Measurements from ENCODE around the gene SCYGR4.

- TF ChIP-seq CTCF (IDR thresholded peaks at IDR 0.05; ENCODE audit: poor library complexity, severe bottlenecking) (no peak), REST (IDR thresholded peaks at IDR 0.05; ENCODE audit: borderline replicate concordance) (no peak), EP300 (conservative IDR thresholded peaks at IDR 0.05; ENCODE audit: poor library complexity, severe bottlenecking) (no peak)
Measured at GRCh38 chr2:227582369-227582768, 34.9 kb upstream of the SCYGR4 start.
